ENCODE results near the gene FOXI3.
"Not testable (repeated sequence)": the region's sequence is repeated elsewhere in the genome, so short reads cannot be mapped to it uniquely, and the experiment has no call there.

The FOXI3 gene

GRCh38 chr2:88452980-88453582 is 588 bp upstream of the FOXI3 start:
- no peaks in the 10 kb centered on the region for H3K4me1 Mint-ChIP-seq (ENCODE audit: low read depth)

GRCh38 chr2:88451811-88452564 is 505 bp downstream of the FOXI3 start:
- H3K36me3 Mint-ChIP-seq (ENCODE audit: low read depth): no peaks in the 10 kb centered on the region
- H3K27ac Mint-ChIP-seq: no peak overlapping the region
- intact Hi-C loops (cut with micrococcal nuclease): no loop called here
- H3K4me1 Mint-ChIP-seq (ENCODE audit: low read depth): no peaks in the 10 kb centered on the region
- H3K4me3 Mint-ChIP-seq: peak overlapping the region; percentile 48
- peaks cover 67% of the 10 kb centered on the region for H3K27me3 Mint-ChIP-seq
- no peaks in the 10 kb centered on the region for H3K9me3 Mint-ChIP-seq

More at GRCh38 chr2:88452980-88453582, 588 bp upstream of the FOXI3 start:
- Mint-ChIP-seq H3K9me3 (no peaks in the 10 kb centered on the region), H3K27ac (no peak overlapping the region), H3K4me3 (no peak overlapping the region), H3K36me3 (ENCODE audit: low read depth) (no peaks in the 10 kb centered on the region), H3K27me3 (peaks cover 61% of the 10 kb centered on the region)
- intact Hi-C loops (cut with micrococcal nuclease): no loop called here

- H3K27me3 Mint-ChIP-seq: peaks cover 62% of the 10 kb centered on the region
- no peaks in the 10 kb centered on the region for H3K9me3 Mint-ChIP-seq
- no peak overlapping the region for H3K27ac Mint-ChIP-seq
- H3K4me1 Mint-ChIP-seq (ENCODE audit: low read depth): no peaks in the 10 kb centered on the region
- intact Hi-C loops (cut with micrococcal nuclease): no loop called here
- H3K4me3 Mint-ChIP-seq: no peak overlapping the region
- H3K36me3 Mint-ChIP-seq (ENCODE audit: low read depth): no peaks in the 10 kb centered on the region
These were observed 1.3 kb downstream of the FOXI3 start for GRCh38 chr2:88450925-88451810.

GRCh38 chr2:88450186-88450585 is 2.3 kb downstream of the FOXI3 start:
- peaks cover 64% of the 10 kb centered on the region for H3K27me3 Mint-ChIP-seq
- no peak overlapping the region for H3K27ac Mint-ChIP-seq
- H3K36me3 Mint-ChIP-seq (ENCODE audit: low read depth): no peaks in the 10 kb centered on the region
- no peaks in the 10 kb centered on the region for H3K4me1 Mint-ChIP-seq (ENCODE audit: low read depth)
- no peak overlapping the region for H3K4me3 Mint-ChIP-seq
- H3K9me3 Mint-ChIP-seq: no peaks in the 10 kb centered on the region
- intact Hi-C loops (cut with micrococcal nuclease): no loop called here

GRCh38 chr2:88448248-88448647 is 4.2 kb downstream of the FOXI3 start:
- no peaks in the 10 kb centered on the region for H3K36me3 Mint-ChIP-seq (ENCODE audit: low read depth)
- H3K4me3 Mint-ChIP-seq: no peak overlapping the region
- no peaks in the 10 kb centered on the region for H3K9me3 Mint-ChIP-seq
- no peak overlapping the region for H3K27ac Mint-ChIP-seq
- no peaks in the 10 kb centered on the region for H3K4me1 Mint-ChIP-seq (ENCODE audit: low read depth)
- peaks cover 55% of the 10 kb centered on the region for H3K27me3 Mint-ChIP-seq
- intact Hi-C loops (cut with micrococcal nuclease): no loop called here

- Mint-ChIP-seq H3K27me3 (peaks cover 26% of the 10 kb centered on the region), H3K4me1 (ENCODE audit: low read depth) (no peaks in the 10 kb centered on the region), H3K27ac (no peak overlapping the region), H3K36me3 (ENCODE audit: low read depth) (no peaks in the 10 kb centered on the region), H3K9me3 (no peaks in the 10 kb centered on the region), H3K4me3 (no peak overlapping the region)
- intact Hi-C loops (cut with micrococcal nuclease): no loop called here
These were observed 9.0 kb downstream of the FOXI3 start for GRCh38 chr2:88443353-88443938.

GRCh38 chr2:88442473-88442872 is 10.0 kb downstream of the FOXI3 start:
- H3K27ac Mint-ChIP-seq: no peak overlapping the region
- H3K4me1 Mint-ChIP-seq (ENCODE audit: low read depth): no peaks in the 10 kb centered on the region
- intact Hi-C loops (cut with micrococcal nuclease): no loop called here
- H3K4me3 Mint-ChIP-seq: no peak overlapping the region
- no peaks in the 10 kb centered on the region for H3K36me3 Mint-ChIP-seq (ENCODE audit: low read depth)
- H3K27me3 Mint-ChIP-seq: peaks cover 17% of the 10 kb centered on the region
- no peaks in the 10 kb centered on the region for H3K9me3 Mint-ChIP-seq

- H3K4me1 Mint-ChIP-seq (ENCODE audit: low read depth): no peaks in the 10 kb centered on the region
- no peak overlapping the region for H3K4me3 Mint-ChIP-seq
- intact Hi-C loops (cut with micrococcal nuclease): no loop called here
- peaks cover 15% of the 10 kb centered on the region for H3K27me3 Mint-ChIP-seq
- H3K36me3 Mint-ChIP-seq (ENCODE audit: low read depth): no peaks in the 10 kb centered on the region
- H3K9me3 Mint-ChIP-seq: no peaks in the 10 kb centered on the region
- H3K27ac Mint-ChIP-seq: no peak overlapping the region
These were observed 10.4 kb downstream of the FOXI3 start for GRCh38 chr2:88442061-88442460.

GRCh38 chr2:88437010-88437409 is 15.5 kb downstream of the FOXI3 start:
- intact Hi-C loops (cut with micrococcal nuclease): no loop called here
- Mint-ChIP-seq H3K36me3 (ENCODE audit: low read depth) (no peaks in the 10 kb centered on the region), H3K27me3 (peaks cover 10% of the 10 kb centered on the region)

GRCh38 chr2:88429929-88430328 is 22.6 kb downstream of the FOXI3 start:
- no peaks in the 10 kb centered on the region for H3K27me3 Mint-ChIP-seq
- no peak overlapping the region for H3K4me3 Mint-ChIP-seq

More at GRCh38 chr2:88437010-88437409, 15.5 kb downstream of the FOXI3 start:
- H3K4me3 Mint-ChIP-seq: no peak overlapping the region
- H3K9me3 Mint-ChIP-seq: no peaks in the 10 kb centered on the region
- no peaks in the 10 kb centered on the region for H3K4me1 Mint-ChIP-seq (ENCODE audit: low read depth)
- H3K27ac Mint-ChIP-seq: no peak overlapping the region

GRCh38 chr2:88423733-88424132 is 28.8 kb downstream of the FOXI3 start:
- Mint-ChIP-seq H3K27me3 (peaks cover 3% of the 10 kb centered on the region), H3K4me1 (ENCODE audit: low read depth) (no peaks in the 10 kb centered on the region), H3K4me3 (no peak overlapping the region), H3K9me3 (no peaks in the 10 kb centered on the region), H3K36me3 (ENCODE audit: low read depth) (no peaks in the 10 kb centered on the region), H3K27ac (no peak overlapping the region)
- intact Hi-C loops (cut with micrococcal nuclease): no loop called here

More at GRCh38 chr2:88429929-88430328, 22.6 kb downstream of the FOXI3 start:
- intact Hi-C loops (cut with micrococcal nuclease): no loop called here
- Mint-ChIP-seq H3K9me3 (peaks cover 8% of the 10 kb centered on the region), H3K4me1 (ENCODE audit: low read depth) (no peaks in the 10 kb centered on the region), H3K27ac (no peak overlapping the region), H3K36me3 (ENCODE audit: low read depth) (no peaks in the 10 kb centered on the region)

- H3K9me3 Mint-ChIP-seq; H3K36me3 Mint-ChIP-seq (ENCODE audit: low read depth); H3K4me3 Mint-ChIP-seq; H3K27ac Mint-ChIP-seq; intact Hi-C loops (cut with micrococcal nuclease); H3K27me3 Mint-ChIP-seq; H3K4me1 Mint-ChIP-seq (ENCODE audit: low read depth): not testable (repeated sequence)
These were observed 33.4 kb downstream of the FOXI3 start for GRCh38 chr2:88419051-88419450.

GRCh38 chr2:88416016-88416663 is 36.4 kb downstream of the FOXI3 start:
- Mint-ChIP-seq H3K36me3 (ENCODE audit: low read depth) (no peaks in the 10 kb centered on the region), H3K9me3 (no peaks in the 10 kb centered on the region), H3K4me3 (no peak overlapping the region), H3K27ac (no peak overlapping the region), H3K4me1 (ENCODE audit: low read depth) (no peaks in the 10 kb centered on the region), H3K27me3 (peaks cover 9% of the 10 kb centered on the region)
- intact Hi-C loops (cut with micrococcal nuclease): no loop called here
